HEK293 (cell line): Measurements from ENCODE around the gene KCNT1.

Experiments used
- CTCF ChIP-seq: fragments of 450-650 bp; formaldehyde crosslinking; IDR thresholded peaks from 2 replicates; pipeline ENCODE4 v1.5.1; 2016; ENCODE audit warnings: missing biosample characterization, missing genetic modification characterization
- HIC1 ChIP-seq: fragments of 450-650 bp; formaldehyde crosslinking; IDR thresholded peaks from 2 replicates; pipeline ENCODE4 v1.5.1; 2016; ENCODE audit warnings: missing biosample characterization, missing genetic modification characterization
- HOXD13 ChIP-seq: sonication (generic); formaldehyde crosslinking; IDR thresholded peaks from 2 replicates; pipeline ENCODE4 v1.8.0; 2022; ENCODE audit warnings: missing genetic modification reagents, borderline replicate concordance
- REST ChIP-seq: fragments of 450-650 bp; formaldehyde crosslinking; IDR thresholded peaks from 2 replicates; pipeline ENCODE4 v1.5.1; 2016; ENCODE audit warnings: missing biosample characterization, missing genetic modification characterization
- WT1 ChIP-seq: fragments of 450-650 bp; formaldehyde crosslinking; IDR thresholded peaks from 2 replicates; pipeline ENCODE4 v1.5.1; 2016; ENCODE audit warnings: missing biosample characterization, missing genetic modification characterization
- YY1 ChIP-seq: fragments of 450-650 bp; formaldehyde crosslinking; IDR thresholded peaks from 2 replicates; pipeline ENCODE4 v1.5.1; 2018; ENCODE audit warnings: missing biosample characterization, missing genetic modification characterization
- ZNF202 ChIP-seq: fragments of 450-650 bp; formaldehyde crosslinking; IDR thresholded peaks from 2 replicates; pipeline ENCODE4 v1.5.1; 2016; ENCODE audit warnings: missing biosample characterization, missing genetic modification characterization, borderline replicate concordance
- ZNF266 ChIP-seq: fragments of 450-650 bp; formaldehyde crosslinking; IDR thresholded peaks from 2 replicates; pipeline ENCODE4 v1.5.1; 2016; ENCODE audit warnings: missing biosample characterization, missing genetic modification characterization, low read depth
- ZNF274 ChIP-seq, 2 experiments: fragments of 200-500 bp in 1 of 2; fragments of 450-650 bp in 1 of 2; sonication (Bioruptor generic) in 1 of 2; formaldehyde crosslinking in 1 of 2; IDR thresholded peaks; 2 replicates each; pipeline versions ENCODE4 v1.5.1 to v1.6.1; 2014 to 2016; ENCODE audit warnings: borderline replicate concordance in 1 of 2, inconsistent platforms in 1 of 2, low read length in 1 of 2, missing biosample characterization in 1 of 2, missing genetic modification characterization in 1 of 2
- ZNF776 ChIP-seq: fragments of 450-650 bp; formaldehyde crosslinking; IDR thresholded peaks from 2 replicates; pipeline ENCODE4 v1.5.0; 2017; ENCODE audit warnings: missing biosample characterization, missing genetic modification characterization, borderline replicate concordance
- ZNF830 ChIP-seq: fragments of 450-650 bp; IDR thresholded peaks from 2 replicates; pipeline ENCODE4 v1.5.0; 2018; ENCODE audit warnings: missing biosample characterization, missing genetic modification characterization, low read depth, mild to moderate bottlenecking, moderate library complexity
- ZSCAN18 ChIP-seq: fragments of 450-650 bp; formaldehyde crosslinking; IDR thresholded peaks from 2 replicates; pipeline ENCODE4 v1.5.1; 2016; ENCODE audit warnings: missing biosample characterization, missing genetic modification characterization

- TF ChIP-seq ZNF776 (no peak), ZNF830 (no peak), WT1 (no peak), HIC1 (tag by site-specific recombination) (no peak), CTCF (no peak), YY1 (tag by site-specific recombination) (no peak), REST (tag by site-specific recombination) (no peak), HOXD13 (CRISPR knock-in tag) (no peak), ZNF202 (no peak), ZSCAN18 (tag by site-specific recombination) (no peak), ZNF274 (IDR thresholded peaks at IDR 0.05; ENCODE audit: low read length) (no peak), ZNF274 (tag by site-specific recombination; IDR thresholded peaks at IDR 0.05; ENCODE audit: borderline replicate concordance) (no peak), ZNF266 (no peak)
Measured at GRCh38 chr9:135790356-135790755, 88.4 kb downstream of the KCNT1 start.
